HEK293 (cell line): ENCODE measurements around the gene PPP2CA.

Experiments
- CTCF ChIA-PET: fragments of 350-600 bp; formaldehyde crosslinking; extraction: SDS; loops from one replicate; lab custom pipeline; 2021; ENCODE audit warnings: antibody characterized with exemption; lab: Yijun Ruan, JAX
- POLR2A ChIA-PET: fragments of 300-600 bp; formaldehyde crosslinking; extraction: SDS; loops from one replicate; lab custom pipeline; 2020; ENCODE audit warnings: antibody characterized with exemption, inconsistent platforms; lab: Yijun Ruan, JAX
- H3K27ac ChIP-seq: fragments of 200-500 bp; sonication (Bioruptor generic); 2 replicates; pipeline ENCODE4 v1.5.1; 2014; ENCODE audit warnings: low read depth, low read length, control low read depth, inconsistent platforms; ENCODE audit errors: extremely low read depth
- H3K36me3 ChIP-seq, 2 experiments: fragments of 200-500 bp in 1 of 2; sonication (Bioruptor generic) in 1 of 2; 1 replicate in 1 of 2; 2 replicates in 1 of 2; pipeline ENCODE4 v1.5.1; 2014 to 2017; ENCODE audit warnings: inconsistent platforms in 2 of 2, low read length in 2 of 2; ENCODE audit not compliant: control insufficient read depth in 2 of 2, insufficient read depth in 1 of 2
- H3K4me1 ChIP-seq: fragments of 200-500 bp; sonication (Bioruptor generic); 2 replicates; pipeline ENCODE4 v1.5.1; 2014; ENCODE audit warnings: mild to moderate bottlenecking, low read length, inconsistent platforms; ENCODE audit not compliant: control insufficient read depth, insufficient read depth
- H3K4me3 ChIP-seq: 2 replicates; pipeline ENCODE4 v1.5.1; 2011; ENCODE audit warnings: low read depth, mild to moderate bottlenecking, control low read depth, low read length, moderate library complexity
- H3K9me3 ChIP-seq: fragments of 200-500 bp; sonication (Bioruptor generic); 2 replicates; pipeline ENCODE4 v1.5.1; 2014; ENCODE audit warnings: low read depth, low read length, inconsistent platforms; ENCODE audit not compliant: control insufficient read depth, insufficient read depth
- CTCF ChIP-seq: fragments of 450-650 bp; formaldehyde crosslinking; IDR thresholded peaks from 2 replicates; pipeline ENCODE4 v1.5.1; 2016; ENCODE audit warnings: missing biosample characterization, missing genetic modification characterization
- KLF1 ChIP-seq: fragments of 450-650 bp; formaldehyde crosslinking; IDR thresholded peaks from 2 replicates; pipeline ENCODE4 v1.5.1; 2016; ENCODE audit warnings: missing biosample characterization, missing genetic modification characterization
- KLF17 ChIP-seq: fragments of 450-650 bp; formaldehyde crosslinking; IDR thresholded peaks from 2 replicates; pipeline ENCODE4 v1.5.1; 2016; ENCODE audit warnings: missing biosample characterization, missing genetic modification characterization
- KLF8 ChIP-seq: fragments of 450-650 bp; formaldehyde crosslinking; IDR thresholded peaks from 2 replicates; pipeline ENCODE4 v1.5.1; 2016; ENCODE audit warnings: missing biosample characterization, missing genetic modification characterization
- PATZ1 ChIP-seq: fragments of 450-650 bp; formaldehyde crosslinking; IDR thresholded peaks from 2 replicates; pipeline ENCODE4 v1.5.1; 2016; ENCODE audit warnings: missing biosample characterization, missing genetic modification characterization
- PRDM2 ChIP-seq: fragments of 450-650 bp; formaldehyde crosslinking; IDR thresholded peaks from 2 replicates; pipeline ENCODE4 v1.5.1; 2016; ENCODE audit warnings: missing biosample characterization, missing genetic modification characterization, borderline replicate concordance
- SP2 ChIP-seq: fragments of 450-650 bp; formaldehyde crosslinking; IDR thresholded peaks from 2 replicates; pipeline ENCODE4 v1.5.1; 2016; ENCODE audit warnings: missing biosample characterization, missing genetic modification characterization
- ZBTB10 ChIP-seq: fragments of 450-650 bp; formaldehyde crosslinking; IDR thresholded peaks from 2 replicates; pipeline ENCODE4 v1.5.1; 2016; ENCODE audit warnings: missing biosample characterization, missing genetic modification characterization
- ZBTB17 ChIP-seq: fragments of 450-650 bp; formaldehyde crosslinking; IDR thresholded peaks from 2 replicates; pipeline ENCODE4 v1.5.1; 2016; ENCODE audit warnings: missing biosample characterization, missing genetic modification characterization
- ZNF16 ChIP-seq: fragments of 450-650 bp; formaldehyde crosslinking; IDR thresholded peaks from 2 replicates; pipeline ENCODE4 v1.5.1; 2016; ENCODE audit warnings: low read depth, missing biosample characterization, missing genetic modification characterization
- ZNF394 ChIP-seq: fragments of 450-650 bp; formaldehyde crosslinking; IDR thresholded peaks from 2 replicates; pipeline ENCODE4 v1.5.1; 2016; ENCODE audit warnings: missing biosample characterization, missing genetic modification characterization, mild to moderate bottlenecking, moderate library complexity, borderline replicate concordance
- ZNF426 ChIP-seq: fragments of 450-650 bp; formaldehyde crosslinking; IDR thresholded peaks from 2 replicates; pipeline ENCODE4 v1.5.1; 2017; ENCODE audit warnings: missing biosample characterization, missing genetic modification characterization, mild to moderate bottlenecking, inconsistent platforms, moderate library complexity
- ZNF580 ChIP-seq: fragments of 450-650 bp; formaldehyde crosslinking; IDR thresholded peaks from 2 replicates; pipeline ENCODE4 v1.5.1; 2016; ENCODE audit warnings: missing biosample characterization, missing genetic modification characterization
- ZNF639 ChIP-seq: fragments of 450-650 bp; formaldehyde crosslinking; IDR thresholded peaks from 2 replicates; pipeline ENCODE4 v1.5.1; 2016; ENCODE audit warnings: missing biosample characterization, missing genetic modification characterization
- ZNF660 ChIP-seq: fragments of 450-650 bp; IDR thresholded peaks from 2 replicates; pipeline ENCODE4 v1.5.1; 2018; ENCODE audit warnings: missing biosample characterization, mild to moderate bottlenecking, missing genetic modification characterization

Gene PPP2CA

GRCh38 chr5:134177369-134178095 is 48.3 kb downstream of the PPP2CA start:
- H3K9me3 ChIP-seq: no peaks in the 10 kb centered on the region
- peaks cover 10% of the 10 kb centered on the region for H3K4me1 ChIP-seq
- peak overlapping the region; percentile 96 for H3K4me3 ChIP-seq
- peaks cover 8 to 12% of the 10 kb centered on the region in 2 experiments; a peak in 2 of 3 replicates for H3K36me3 ChIP-seq
- CTCF ChIA-PET: interaction anchor here (0.7 kb wide), 1 partner anchor 250 kb away, joined by 4 read pairs; no protein-coding TSS in a partner anchor
- H3K27ac ChIP-seq: peak overlapping the region; percentile 98
- POLR2A ChIA-PET: interaction anchor here (0.6 to 2.1 kb wide), 16 partner anchors 9 to 208 kb away, joined by 3 to 13 read pairs (median 5); partner anchors contain the start of gene PPP2CA
- TF ChIP-seq PRDM2 (no peak), ZNF16 (tag by site-specific recombination) (no peak), KLF17 (peak; percentile 41; the same call in 1 of the 2 replicates), ZNF639 (peak; percentile 14; the same call in 1 of the 2 replicates), KLF1 (tag by site-specific recombination) (peak; percentile 74), SP2 (no peak), CTCF (tag by site-specific recombination) (peak; percentile 20; the same call in 1 of the 2 replicates), PATZ1 (tag by site-specific recombination) (peak; percentile 18; the same call in 1 of the 2 replicates), KLF8 (0 out of 2 replicates have a peak, but pooled peaks have one; percentile 8), ZNF580 (no peak), ZBTB10 (0 out of 2 replicates have a peak, but pooled peaks have one; percentile 1), ZNF660 (tag by site-specific recombination) (0 out of 2 replicates have a peak, but pooled peaks have one; percentile 39), ZNF394 (tag by site-specific recombination) (0 out of 2 replicates have a peak, but pooled peaks have one; percentile 20), ZBTB17 (tag by site-specific recombination) (peak; percentile 79; the same call in 1 of the 2 replicates), ZNF426 (tag by site-specific recombination) (no peak)
